ENCODE results near the gene CAPNS1. TPM values are rescaled to one million over a fixed set of nuclear protein-coding genes. Genes with fewer than 3 reads are reported as not detected.

The CAPNS1 gene
- total RNA-seq, 1 donor from 2014 or later = 439 TPM

Other genes with a start within 250 kb of the CAPNS1 start
- gene NFKBID, start 239.5 kb upstream of the CAPNS1 start, total RNA-seq = 54.0 and 63.1 TPM in 2 replicates
- gene HCST, start 237.5 kb upstream of the CAPNS1 start, total RNA-seq = 101 and 108 TPM in 2 replicates
- not detected in 2 replicates for gene TYROBP, start 231.8 kb upstream of the CAPNS1 start, total RNA-seq
- 13.1 and 14.7 TPM in 2 replicates for gene LRFN3, start 203.7 kb upstream of the CAPNS1 start, total RNA-seq
- 16.8 and 17.4 TPM in 2 replicates for gene SDHAF1, start 144.9 kb upstream of the CAPNS1 start, total RNA-seq
- gene SYNE4, start 131.3 kb upstream of the CAPNS1 start, total RNA-seq = 2.6 and 2.7 TPM in 2 replicates
- 49.1 and 52.2 TPM in 2 replicates for gene ALKBH6, start 125.9 kb upstream of the CAPNS1 start, total RNA-seq
- gene CLIP3, start 107.2 kb upstream of the CAPNS1 start, total RNA-seq = 3.4 and 3.8 TPM in 2 replicates
- 2.6 and 3.5 TPM in 2 replicates for gene THAP8, start 85.8 kb upstream of the CAPNS1 start, total RNA-seq
- gene WDR62, start 85.2 kb upstream of the CAPNS1 start, total RNA-seq = 20.3 and 21.7 TPM in 2 replicates
- gene OVOL3, start 28.9 kb upstream of the CAPNS1 start, total RNA-seq = not detected in 2 replicates
- 47.8 and 53.4 TPM in 2 replicates for gene POLR2I, start 25.2 kb upstream of the CAPNS1 start, total RNA-seq
- 198 and 205 TPM in 2 replicates for gene TBCB, start 24.6 kb upstream of the CAPNS1 start, total RNA-seq
- gene COX7A1, start 12.4 kb downstream of the CAPNS1 start, total RNA-seq = not detected in 2 replicates
- gene ZNF565, start 74.6 kb downstream of the CAPNS1 start, total RNA-seq = 2.2 and 2.5 TPM in 2 replicates
- 57.8 and 60.7 TPM in 2 replicates for gene ZNF146, start 75.0 kb downstream of the CAPNS1 start, total RNA-seq
- 4.9 and 6.0 TPM in 2 replicates for gene ZFP14, start 239.1 kb downstream of the CAPNS1 start, total RNA-seq